Osteocyte (in vitro differentiated cells): Measurements from ENCODE around the gene F2RL2. TPM values are rescaled to one million over a fixed set of nuclear protein-coding genes. Genes with fewer than 3 reads are reported as not detected.

Experiments
- DNase-seq: peaks from one replicate; pipeline ENCODE4 v3.0.0; 2021; ENCODE audit warnings: mixed read lengths; ENCODE audit not compliant: unreplicated experiment; ENCODE audit errors: extremely low spot score
- H3K27ac Mint-ChIP-seq: one replicate; pipeline ENCODE4 v1.8.0; 2021; ENCODE audit warnings: mild to moderate bottlenecking, mixed read lengths; ENCODE audit not compliant: unreplicated experiment
- H3K27me3 Mint-ChIP-seq: one replicate; pipeline ENCODE4 v1.8.0; 2021; ENCODE audit warnings: mixed read lengths; ENCODE audit not compliant: unreplicated experiment
- H3K36me3 Mint-ChIP-seq: one replicate; pipeline ENCODE4 v1.8.0; 2021; ENCODE audit warnings: mixed read lengths; ENCODE audit not compliant: unreplicated experiment
- H3K4me1 Mint-ChIP-seq: one replicate; pipeline ENCODE4 v1.8.0; 2021; ENCODE audit warnings: mixed read lengths; ENCODE audit not compliant: unreplicated experiment
- H3K4me3 Mint-ChIP-seq: one replicate; pipeline ENCODE4 v1.8.0; 2021; ENCODE audit warnings: mild to moderate bottlenecking, moderate library complexity, mixed read lengths; ENCODE audit not compliant: unreplicated experiment
- H3K9me3 Mint-ChIP-seq: one replicate; pipeline ENCODE4 v1.8.0; 2021; ENCODE audit warnings: mixed read lengths; ENCODE audit not compliant: unreplicated experiment
- CTCF ChIP-seq: fragments of 200-600 bp; sonication (generic); IDR thresholded peaks from 2 replicates; pipeline ENCODE4 v1.5.0; 2021; ENCODE audit warnings: antibody characterized with exemption, mild to moderate bottlenecking, moderate library complexity
- total RNA-seq: library from RNA; stranded (reverse); gene quantifications from 2 replicates; pipeline ENCODE4 v1.2.1, GENCODE V29; 2021

Gene F2RL2
- total RNA-seq, 1 donor from 2014 or later: 14.1 TPM

GRCh38 chr5:76625087-76625815 lies 2.0 kb upstream of the F2RL2 start:
- H3K27ac Mint-ChIP-seq: no peak overlapping the region
- H3K9me3 Mint-ChIP-seq: no peaks in the 10 kb centered on the region
- no peaks in the 10 kb centered on the region for H3K36me3 Mint-ChIP-seq
- no peak for DNase-seq
- no peak overlapping the region for H3K4me3 Mint-ChIP-seq
- peaks cover 32% of the 10 kb centered on the region for H3K4me1 Mint-ChIP-seq
- H3K27me3 Mint-ChIP-seq: no peaks in the 10 kb centered on the region
- no peak for TF ChIP-seq CTCF

GRCh38 chr5:76622076-76622475 lies 1.1 kb downstream of the F2RL2 start:
- peak overlapping the region; percentile 72 for H3K4me3 Mint-ChIP-seq
- no peak for TF ChIP-seq CTCF
- no peaks in the 10 kb centered on the region for H3K27me3 Mint-ChIP-seq
- H3K9me3 Mint-ChIP-seq: peaks cover 4% of the 10 kb centered on the region
- no peak for DNase-seq
- peaks cover 50% of the 10 kb centered on the region for H3K4me1 Mint-ChIP-seq
- H3K27ac Mint-ChIP-seq: peak overlapping the region; percentile 83
- H3K36me3 Mint-ChIP-seq: no peaks in the 10 kb centered on the region

DNA sequence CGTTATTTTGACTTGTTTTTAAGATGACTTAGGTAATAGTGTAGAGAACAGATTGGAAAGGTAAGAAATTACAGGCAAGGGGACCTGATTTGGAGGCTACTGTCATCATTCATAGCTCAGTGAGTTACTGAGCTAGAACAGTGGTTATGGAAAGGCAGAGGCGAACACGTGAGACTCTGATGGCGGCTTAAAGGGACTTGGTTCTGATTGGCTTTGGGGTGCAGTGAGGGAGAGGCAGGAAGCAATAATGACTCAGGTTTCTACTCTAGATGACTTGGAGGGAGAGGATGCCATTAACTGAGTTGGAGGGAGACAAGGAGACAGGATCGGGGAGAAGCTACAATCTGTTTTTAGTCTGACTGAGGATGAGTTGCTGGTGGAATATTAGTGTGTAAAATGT lies 3.0 kb downstream of the F2RL2 start:
- no peak for TF ChIP-seq CTCF
- Mint-ChIP-seq H3K36me3 (peaks cover 5% of the 10 kb centered on the region), H3K27ac (peak overlapping the region; percentile 40), H3K27me3 (no peaks in the 10 kb centered on the region), H3K9me3 (peaks cover 4% of the 10 kb centered on the region), H3K4me1 (peaks cover 61% of the 10 kb centered on the region), H3K4me3 (no peak overlapping the region)
- no peak for DNase-seq

DNA sequence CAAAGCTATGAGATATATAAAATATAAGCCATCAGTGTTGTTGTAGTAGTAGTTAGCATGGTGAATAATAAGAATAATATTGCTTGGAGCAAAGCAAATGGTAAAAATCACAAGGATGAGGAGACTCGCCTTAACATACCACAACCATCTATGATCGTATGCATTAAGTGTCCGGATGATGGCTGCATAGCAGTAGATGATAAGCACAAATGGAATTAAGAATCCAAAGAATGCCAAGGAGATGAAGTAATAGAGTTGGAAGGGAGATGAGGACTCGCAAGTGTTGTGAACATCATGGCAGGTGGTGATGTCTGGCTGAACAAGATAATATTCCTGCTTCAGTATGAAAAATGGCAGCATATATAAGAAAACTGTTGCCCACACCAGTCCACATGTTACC lies 5.5 kb downstream of the F2RL2 start:
- Mint-ChIP-seq H3K36me3 (peaks cover 7% of the 10 kb centered on the region), H3K4me3 (no peak overlapping the region), H3K27ac (peak overlapping the region; percentile 40), H3K4me1 (peaks cover 51% of the 10 kb centered on the region), H3K27me3 (no peaks in the 10 kb centered on the region), H3K9me3 (peaks cover 4% of the 10 kb centered on the region)
- no peak for TF ChIP-seq CTCF
- no peak for DNase-seq

DNA sequence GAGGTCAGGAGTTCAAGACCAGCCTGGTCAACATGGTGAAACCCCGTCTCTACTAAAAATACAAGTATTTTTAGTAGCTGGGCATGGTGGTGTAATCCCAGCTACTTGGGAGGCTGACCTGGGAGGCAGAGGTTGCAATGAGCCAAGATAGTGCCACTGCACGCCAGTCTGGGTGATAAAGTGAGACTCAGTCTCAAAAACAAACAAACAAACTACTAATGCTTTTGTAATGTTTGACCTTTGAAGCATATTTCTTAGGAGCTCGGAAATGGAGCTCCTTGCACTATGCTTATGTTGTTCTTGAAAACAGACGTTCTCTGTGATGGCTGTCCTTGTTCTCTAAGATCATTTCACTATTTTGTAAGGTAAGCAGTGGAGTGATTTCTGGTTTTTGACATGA lies 6.0 kb downstream of the F2RL2 start:
- Mint-ChIP-seq H3K36me3 (peaks cover 7% of the 10 kb centered on the region), H3K27me3 (no peaks in the 10 kb centered on the region), H3K4me1 (peaks cover 47% of the 10 kb centered on the region), H3K9me3 (peaks cover 4% of the 10 kb centered on the region), H3K27ac (peak overlapping the region; percentile 40), H3K4me3 (no peak overlapping the region)
- TF ChIP-seq CTCF: no peak
- DNase-seq: no peak
